Muscle layer of duodenum (tissue), 2 donors: ENCODE measurements around the gene RPL18.
A peak's percentile ranks its signal among the peaks of the same experiment; 100 is the strongest.
"Not testable (repeated sequence)": the region's sequence is repeated elsewhere in the genome, so short reads cannot be mapped to it uniquely, and the experiment has no call there.

Experiments
- H3K27ac ChIP-seq: one replicate; pipeline ENCODE4 v1.7.0; 2013; ENCODE audit warnings: mild to moderate bottlenecking, low read length
- H3K27me3 ChIP-seq: one replicate; pipeline ENCODE4 v1.7.0; 2013; ENCODE audit warnings: low read depth, mild to moderate bottlenecking, control low read depth, low read length
- H3K36me3 ChIP-seq, 2 donors: one replicate each; pipeline ENCODE4 v1.7.0; 2013; ENCODE audit warnings: low read length in 2 of 2, control low read depth in 1 of 2, mild to moderate bottlenecking in 1 of 2; ENCODE audit not compliant: insufficient read depth in 2 of 2, control insufficient read depth in 1 of 2
- H3K4me1 ChIP-seq, 2 donors: one replicate each; pipeline ENCODE4 v1.7.0; 2013; ENCODE audit warnings: low read length in 2 of 2, mild to moderate bottlenecking in 2 of 2, control low read depth in 1 of 2, moderate library complexity in 1 of 2; ENCODE audit not compliant: insufficient read depth in 2 of 2, control insufficient read depth in 1 of 2
- H3K4me3 ChIP-seq, 2 donors: one replicate each; pipeline ENCODE4 v1.7.0; 2013; ENCODE audit warnings: low read length in 2 of 2, low read depth in 1 of 2, mild to moderate bottlenecking in 1 of 2
- H3K9me3 ChIP-seq, 2 donors: one replicate each; pipeline ENCODE4 v1.7.0; 2013; ENCODE audit warnings: low read length in 2 of 2, control low read depth in 1 of 2, mild to moderate bottlenecking in 1 of 2; ENCODE audit not compliant: control insufficient read depth in 1 of 2
- donor health status: healthy.

RPL18 gene

GRCh38 chr19:48618916-48619691 is at the start of gene RPL18, which contains the start of gene SPHK2:
TSS of gene RPL18 (minus strand) at chr19:48619178. CDS start at chr19:48619143, 35 bp downstream.
TSS of gene SPHK2 (plus strand) at chr19:48619506. CDS start at chr19:48620515, 1,009 bp downstream.
- Histone ChIP-seq H3K27ac (peak within 1 kb of the TSS; percentile 97), H3K4me3 (peak within 1 kb of the TSS; percentile 93 to 97), H3K36me3 (peaks cover 16 to 31% of the 10 kb centered on the region in 2 donors), H3K27me3 (no peaks in the 10 kb centered on the region), H3K9me3 (no peaks in the 10 kb centered on the region), H3K4me1 (peaks cover 19 to 44% of the 10 kb centered on the region in 2 donors)

DNA sequence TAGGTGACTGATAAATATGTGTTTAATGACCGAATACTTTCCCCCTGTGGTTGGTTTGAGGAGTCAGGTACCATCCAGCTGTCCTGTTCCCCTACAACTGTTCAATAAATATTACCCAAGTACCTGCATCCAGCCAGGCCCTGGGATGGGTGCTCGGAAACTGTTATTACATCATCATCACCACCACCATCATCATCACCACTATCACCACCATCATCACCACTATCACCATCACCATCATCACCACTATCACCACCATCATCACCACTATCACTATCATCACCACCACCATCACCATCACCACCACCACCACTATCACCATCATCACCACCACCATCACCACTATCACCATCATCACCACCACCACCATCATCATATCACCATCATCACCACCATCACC is 49.8 kb upstream of the RPL18 start:
- Histone ChIP-seq H3K36me3 (no peaks in the 10 kb centered on the region), H3K27me3 (no peaks in the 10 kb centered on the region), H3K4me1 (no peaks in the 10 kb centered on the region), H3K9me3 (no peaks in the 10 kb centered on the region), H3K27ac (no peak overlapping the region), H3K4me3 (no peak overlapping the region)

DNA sequence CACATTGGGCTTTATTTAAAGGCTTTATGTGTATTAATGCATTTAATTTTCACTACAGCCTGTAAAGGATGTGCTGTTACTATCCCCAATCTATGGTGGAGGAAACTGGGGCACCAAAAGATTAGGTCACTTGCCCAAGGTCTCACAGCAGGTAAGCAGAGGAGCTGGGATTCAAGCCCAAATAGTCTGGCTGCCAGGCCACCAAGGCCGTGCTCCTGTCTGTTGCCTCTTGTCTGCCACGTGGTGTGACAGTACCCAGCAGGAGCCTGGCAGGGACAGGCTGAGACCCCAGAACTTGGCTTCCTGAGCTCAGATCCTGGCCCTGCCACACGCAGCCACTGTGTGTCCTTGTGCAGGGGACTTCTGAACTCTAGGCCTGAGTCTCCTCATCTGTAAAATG is 49.4 kb upstream of the RPL18 start:
- H3K4me3 ChIP-seq = no peak overlapping the region
- no peaks in the 10 kb centered on the region for H3K9me3 ChIP-seq
- H3K27me3 ChIP-seq = no peaks in the 10 kb centered on the region
- no peaks in the 10 kb centered on the region for H3K36me3 ChIP-seq
- H3K27ac ChIP-seq = no peak overlapping the region
- H3K4me1 ChIP-seq = no peaks in the 10 kb centered on the region

DNA sequence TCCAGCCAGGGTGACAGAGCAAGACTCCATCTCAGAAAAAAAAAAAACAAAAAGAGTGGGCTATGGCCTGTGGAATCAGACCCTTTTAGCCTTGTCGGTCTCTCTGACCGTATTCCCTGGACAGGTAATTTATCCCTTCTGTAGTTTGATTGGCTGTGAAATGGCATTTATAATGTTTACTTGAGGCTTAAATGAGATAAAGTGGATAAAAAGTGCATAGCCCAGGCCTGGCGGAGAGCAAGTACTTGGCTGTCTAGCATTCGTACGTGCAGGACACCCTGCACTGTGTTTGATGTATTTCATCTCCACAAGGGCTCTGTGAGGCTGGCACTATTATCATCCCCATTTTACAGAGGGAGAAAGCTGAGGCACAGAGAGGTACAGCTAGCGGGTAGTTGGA is 46.8 kb upstream of the RPL18 start:
- no peaks in the 10 kb centered on the region for H3K27me3 ChIP-seq
- no peak overlapping the region for H3K4me3 ChIP-seq
- H3K27ac ChIP-seq = no peak overlapping the region
- H3K36me3 ChIP-seq = no peaks in the 10 kb centered on the region
- H3K9me3 ChIP-seq = no peaks in the 10 kb centered on the region
- H3K4me1 ChIP-seq = no peaks in the 10 kb centered on the region

DNA sequence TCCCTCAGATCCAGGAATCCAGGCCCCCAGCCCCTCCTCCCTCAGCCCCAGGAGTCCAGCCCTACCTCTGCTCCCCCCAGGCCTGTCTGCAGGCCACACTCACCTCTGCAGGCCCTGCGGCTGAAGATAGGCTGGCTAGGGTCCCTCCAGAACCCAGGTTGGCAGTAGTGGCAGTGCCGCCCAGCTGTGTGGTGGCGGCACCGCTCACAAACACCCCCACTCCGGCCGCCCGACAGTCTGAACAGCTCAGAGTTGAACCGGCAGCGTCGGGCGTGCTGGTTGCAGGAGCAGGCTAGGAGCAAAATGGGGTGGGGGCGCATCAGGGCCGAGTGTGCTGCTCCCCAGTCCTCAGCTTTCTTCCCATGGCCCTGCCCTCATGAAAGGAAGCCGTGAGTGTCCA is 45.5 kb upstream of the RPL18 start:
- H3K27ac ChIP-seq = no peak overlapping the region
- H3K27me3 ChIP-seq = no peaks in the 10 kb centered on the region
- no peaks in the 10 kb centered on the region for H3K9me3 ChIP-seq
- H3K36me3 ChIP-seq = no peaks in the 10 kb centered on the region
- H3K4me3 ChIP-seq = no peak overlapping the region
- H3K4me1 ChIP-seq = no peaks in the 10 kb centered on the region

DNA sequence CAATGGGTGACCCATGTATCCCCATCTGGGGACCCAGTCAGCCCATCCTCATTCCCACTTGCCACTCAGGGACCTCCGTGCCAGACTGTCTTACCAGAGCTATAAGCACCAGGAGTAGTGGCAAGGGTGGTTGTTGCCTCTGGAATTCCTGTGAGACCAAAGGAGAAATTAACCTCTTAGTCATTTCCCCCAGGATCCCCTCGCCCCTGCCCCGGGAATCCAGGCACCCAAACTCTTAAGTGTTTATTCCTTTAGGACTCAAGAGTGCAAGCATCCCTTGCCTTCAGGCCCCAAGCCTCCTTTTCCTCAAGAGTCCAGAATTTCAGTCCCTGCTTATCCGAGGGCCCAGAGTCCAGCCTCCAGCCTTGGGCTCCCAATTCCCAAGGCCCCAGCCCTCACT is 44.7 kb upstream of the RPL18 start:
- no peaks in the 10 kb centered on the region for H3K27me3 ChIP-seq
- H3K4me1 ChIP-seq = no peaks in the 10 kb centered on the region
- no peak overlapping the region for H3K27ac ChIP-seq
- H3K36me3 ChIP-seq = no peaks in the 10 kb centered on the region
- H3K4me3 ChIP-seq = no peak overlapping the region
- H3K9me3 ChIP-seq = no peaks in the 10 kb centered on the region

DNA sequence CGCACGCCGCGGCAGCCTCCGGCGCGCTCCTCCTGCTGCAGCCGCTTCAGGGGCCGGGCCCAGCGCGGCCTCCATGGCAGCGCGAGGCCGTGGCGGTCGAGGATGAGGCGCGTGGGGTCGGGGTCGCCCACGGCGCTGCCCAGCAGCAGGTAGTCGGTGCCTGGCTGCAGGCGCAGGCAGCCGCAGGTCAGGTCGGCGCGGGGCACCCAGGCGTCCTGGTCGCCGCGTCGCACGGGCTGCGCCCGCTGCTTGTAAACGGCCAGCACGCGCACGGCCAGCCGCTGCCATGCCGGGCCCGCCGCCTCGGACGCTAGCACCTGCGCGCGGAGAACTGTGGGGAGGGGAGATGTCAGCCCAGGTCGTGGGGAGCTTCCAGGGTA is 42.7 kb upstream of the RPL18 start:
- H3K27ac ChIP-seq = no peak overlapping the region
- H3K36me3 ChIP-seq = no peaks in the 10 kb centered on the region
- H3K9me3 ChIP-seq = no peaks in the 10 kb centered on the region
- no peaks in the 10 kb centered on the region for H3K27me3 ChIP-seq
- H3K4me3 ChIP-seq = no peak overlapping the region
- H3K4me1 ChIP-seq = no peaks in the 10 kb centered on the region

DNA sequence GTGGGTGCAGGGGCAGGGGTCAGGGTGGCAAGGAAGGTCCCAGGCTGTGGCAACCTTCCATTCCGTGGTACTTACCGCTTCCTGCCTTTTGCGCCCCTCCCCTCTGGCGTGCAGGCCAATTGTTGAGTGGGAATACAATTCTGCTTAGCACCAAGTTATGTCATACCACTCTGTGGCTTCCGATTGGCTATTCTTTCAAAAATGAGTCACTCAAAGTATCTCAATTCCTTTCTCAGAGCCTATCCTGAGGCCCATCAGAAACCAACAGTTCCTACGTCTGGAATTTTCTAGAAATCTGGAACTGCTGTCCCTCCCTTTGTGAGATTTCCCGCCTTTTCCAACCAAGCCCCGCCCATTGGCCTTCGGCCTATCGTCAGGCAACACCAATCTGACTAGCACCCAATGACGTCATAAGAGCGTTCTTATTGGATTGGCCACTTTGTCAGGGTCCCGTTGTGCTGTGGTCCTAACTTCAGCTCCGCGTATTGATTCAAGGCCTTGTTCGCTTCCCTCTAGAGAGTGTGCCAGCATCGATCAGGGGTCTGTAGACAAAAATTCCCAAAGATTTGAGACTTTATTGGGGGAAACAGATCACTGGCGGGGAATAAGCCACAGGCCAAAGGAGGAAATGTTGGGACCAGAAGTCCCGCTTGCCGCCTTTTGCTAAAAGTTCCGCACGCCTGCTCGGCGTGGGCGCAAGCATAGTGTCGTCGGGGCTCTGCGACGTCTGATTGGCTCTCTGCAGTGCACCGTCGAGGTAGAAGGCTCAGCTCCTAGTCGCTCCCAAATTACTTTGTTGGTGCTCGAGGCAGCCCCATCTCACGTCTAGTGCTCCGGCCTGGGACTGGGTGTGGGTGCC is 42.1 kb upstream of the RPL18 start:
- Histone ChIP-seq H3K27me3 (no peaks in the 10 kb centered on the region), H3K9me3 (no peaks in the 10 kb centered on the region), H3K36me3 (no peaks in the 10 kb centered on the region), H3K4me3 (peak overlapping the region; percentile 10 to 35), H3K27ac (peak overlapping the region; percentile 71), H3K4me1 (no peaks in the 10 kb centered on the region)

- Histone ChIP-seq H3K4me3 (no peak overlapping the region), H3K27me3 (no peaks in the 10 kb centered on the region), H3K27ac (no peak overlapping the region), H3K36me3 (no peaks in the 10 kb centered on the region), H3K9me3 (no peaks in the 10 kb centered on the region), H3K4me1 (no peaks in the 10 kb centered on the region)
These were observed 40.8 kb upstream of the RPL18 start for GRCh38 chr19:48659768-48660167.

DNA sequence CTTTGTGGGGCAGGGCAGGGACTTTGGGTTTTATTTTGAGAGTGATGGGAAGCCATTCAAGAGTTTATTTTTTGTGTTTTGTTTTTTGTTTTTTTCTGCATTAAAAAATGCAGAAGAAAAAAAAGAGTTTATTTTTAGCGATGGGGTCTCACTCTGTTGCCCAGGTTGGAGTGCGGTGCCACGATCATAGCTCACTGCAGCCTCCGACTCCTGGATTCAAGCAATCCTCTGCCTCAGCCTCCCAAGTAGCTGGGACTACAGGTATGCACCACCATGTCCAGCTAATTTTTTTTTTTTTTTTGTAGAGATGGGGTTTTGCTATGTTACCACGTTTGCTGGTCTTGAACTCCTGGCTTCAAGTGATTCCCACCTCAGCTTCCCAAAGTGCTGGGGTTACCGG is 39.5 kb upstream of the RPL18 start:
- no peaks in the 10 kb centered on the region for H3K27me3 ChIP-seq
- no peak overlapping the region for H3K27ac ChIP-seq
- no peaks in the 10 kb centered on the region for H3K4me1 ChIP-seq
- no peaks in the 10 kb centered on the region for H3K9me3 ChIP-seq
- no peaks in the 10 kb centered on the region for H3K36me3 ChIP-seq
- H3K4me3 ChIP-seq = no peak overlapping the region

DNA sequence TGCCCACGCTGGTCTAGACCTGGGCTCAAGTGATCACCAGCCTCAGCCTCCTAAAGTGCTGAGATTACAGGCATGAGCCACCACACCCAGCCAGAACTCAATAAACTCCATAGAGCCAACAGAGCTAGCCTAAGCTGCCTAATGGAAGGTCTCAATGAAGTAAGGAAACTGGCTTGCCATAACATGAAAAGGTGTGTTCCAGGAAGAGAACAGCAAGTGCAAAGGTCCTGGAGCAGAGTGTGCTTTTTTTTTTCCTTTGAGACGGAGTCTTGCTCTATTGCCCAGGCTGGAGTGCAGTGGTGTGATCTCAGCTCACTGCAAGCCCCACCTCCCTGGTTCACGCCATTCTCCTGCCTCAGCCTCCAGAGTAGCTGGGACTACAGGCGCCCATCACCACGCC is 38.9 kb upstream of the RPL18 start:
- H3K9me3 ChIP-seq, H3K27me3 ChIP-seq, H3K27ac ChIP-seq, H3K36me3 ChIP-seq, H3K4me1 ChIP-seq, H3K4me3 ChIP-seq: not testable (repeated sequence)
